CMK (cell line): ENCODE results near the gene BMP4.

ENCODE experiments used
- DNase-seq: peaks from one replicate; pipeline ENCODE4 v3.0.0-alpha.2; 2010; ENCODE audit warnings: low read depth

The BMP4 gene

DNA sequence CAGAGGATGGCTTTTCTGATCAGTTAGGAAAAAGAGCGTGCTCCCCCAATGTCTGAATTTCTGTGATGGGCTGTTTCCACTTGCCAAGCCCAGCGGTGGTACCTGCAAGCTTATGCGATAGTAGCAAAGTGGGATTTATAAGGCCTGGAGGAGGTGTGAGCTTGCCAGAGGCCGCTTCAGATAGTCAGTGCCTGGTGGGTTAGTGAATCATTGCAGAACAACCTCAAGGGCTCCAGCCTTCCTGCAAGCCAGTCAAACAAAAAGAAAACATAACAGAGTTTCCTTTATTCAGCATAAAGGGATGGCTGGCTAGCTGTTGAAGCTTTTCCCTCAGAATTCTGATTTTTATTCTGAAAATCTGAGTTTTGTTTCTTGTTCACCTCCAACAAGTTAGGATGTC, 7.6 kb upstream of the BMP4 start:
- DNase-seq: no peak

DNA sequence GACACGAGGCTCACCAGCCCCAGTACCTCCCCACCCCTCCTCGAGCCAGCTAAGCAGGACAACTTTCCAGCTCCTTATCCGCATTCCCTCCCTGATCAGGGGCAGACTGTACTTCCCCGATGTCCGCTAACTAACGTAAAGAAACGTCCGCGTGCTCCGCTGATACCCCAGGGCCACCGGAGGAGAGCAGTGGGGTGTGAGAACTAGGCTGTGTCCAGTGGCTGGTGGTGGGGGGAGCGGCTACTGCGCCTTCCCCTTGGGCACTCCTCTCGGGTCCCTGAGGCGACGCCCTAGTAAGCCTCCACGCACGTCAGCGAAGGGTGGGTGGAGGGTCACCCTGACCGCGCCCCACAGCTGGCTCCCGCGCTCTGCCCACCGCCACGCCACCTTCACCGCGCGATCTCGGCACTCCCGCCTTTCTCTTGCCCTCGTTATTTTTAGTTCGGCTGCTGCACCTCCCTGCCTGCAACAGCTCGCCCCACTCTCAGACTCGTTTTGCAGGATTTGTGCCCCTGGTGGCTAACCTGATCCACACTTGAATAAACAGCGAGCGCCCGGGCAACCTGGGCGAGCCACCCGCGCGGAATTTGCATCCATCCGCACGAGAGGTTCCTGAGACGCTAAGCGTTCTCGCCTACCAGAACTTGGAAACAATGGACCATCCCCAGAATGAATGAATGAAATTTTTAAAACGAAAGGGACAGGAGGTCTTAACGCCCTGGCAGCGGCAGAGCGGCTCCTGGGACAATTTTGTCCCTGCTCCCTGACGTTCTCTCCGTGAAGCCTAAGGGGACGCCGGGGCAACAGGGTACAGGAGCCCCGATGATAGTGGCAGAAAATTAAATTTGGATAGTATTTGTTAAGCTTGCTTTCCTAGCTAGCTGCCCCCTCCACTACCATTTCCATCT, 6.9 kb upstream of the BMP4 start:
- no peak for DNase-seq

DNA sequence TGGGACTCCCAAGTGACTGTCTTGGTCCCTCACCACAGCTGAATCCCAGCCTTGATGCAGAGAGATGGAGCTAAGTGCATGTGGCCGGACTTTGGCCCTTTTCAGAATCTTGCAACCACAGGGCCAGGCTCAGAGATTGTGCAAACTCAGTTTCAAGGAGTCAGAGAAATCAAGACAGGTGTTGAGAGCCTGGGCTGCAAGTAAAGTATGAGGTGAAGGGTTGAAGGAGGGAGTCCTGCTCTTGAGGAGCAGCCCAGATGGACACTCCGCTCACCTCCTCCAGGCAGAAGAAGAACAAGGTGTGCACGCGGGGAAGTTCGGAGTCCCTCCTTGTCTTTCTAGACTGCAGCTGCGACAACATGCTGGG, 6.3 kb upstream of the BMP4 start:
- DNase-seq: no peak

DNA sequence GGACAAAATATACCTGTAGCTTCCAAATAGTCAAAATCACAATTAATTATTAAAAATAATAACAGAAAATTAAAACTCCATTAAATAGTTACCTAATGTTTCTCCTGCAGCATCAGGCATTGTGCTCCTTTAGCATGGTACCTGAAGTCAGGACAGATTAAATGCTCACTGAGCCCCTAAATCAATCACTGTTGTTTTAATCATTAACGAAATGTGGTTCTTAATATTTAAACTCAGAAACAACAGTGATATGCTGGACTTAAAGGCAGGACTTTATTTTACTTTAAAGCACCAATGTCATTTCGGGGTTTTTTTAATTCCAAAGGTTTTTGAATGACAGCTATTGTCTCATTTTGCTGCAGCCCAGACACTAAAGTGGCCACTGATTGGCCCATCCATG, 2.0 kb upstream of the BMP4 start:
- DNase-seq: no peak

DNA sequence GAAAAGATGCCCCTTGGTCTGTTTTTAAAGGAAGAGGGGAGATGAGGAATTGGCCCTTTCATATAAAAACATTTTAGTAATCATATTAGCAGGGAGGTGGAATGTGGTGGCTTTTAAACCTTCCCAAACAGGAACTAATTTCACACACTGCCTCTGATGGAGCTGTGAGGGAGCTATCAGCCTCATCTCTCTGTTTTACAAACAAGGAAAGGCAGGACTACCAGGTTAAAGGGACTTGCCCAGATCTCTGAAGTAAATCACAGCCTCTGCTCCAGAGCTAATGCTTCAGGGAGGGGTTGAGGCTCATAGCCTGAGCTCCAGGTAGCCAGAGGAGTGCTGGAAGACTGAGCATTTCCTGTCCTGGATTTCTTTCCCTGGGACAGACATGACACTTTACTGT, 1.1 kb upstream of the BMP4 start:
- DNase-seq: no peak

DNA sequence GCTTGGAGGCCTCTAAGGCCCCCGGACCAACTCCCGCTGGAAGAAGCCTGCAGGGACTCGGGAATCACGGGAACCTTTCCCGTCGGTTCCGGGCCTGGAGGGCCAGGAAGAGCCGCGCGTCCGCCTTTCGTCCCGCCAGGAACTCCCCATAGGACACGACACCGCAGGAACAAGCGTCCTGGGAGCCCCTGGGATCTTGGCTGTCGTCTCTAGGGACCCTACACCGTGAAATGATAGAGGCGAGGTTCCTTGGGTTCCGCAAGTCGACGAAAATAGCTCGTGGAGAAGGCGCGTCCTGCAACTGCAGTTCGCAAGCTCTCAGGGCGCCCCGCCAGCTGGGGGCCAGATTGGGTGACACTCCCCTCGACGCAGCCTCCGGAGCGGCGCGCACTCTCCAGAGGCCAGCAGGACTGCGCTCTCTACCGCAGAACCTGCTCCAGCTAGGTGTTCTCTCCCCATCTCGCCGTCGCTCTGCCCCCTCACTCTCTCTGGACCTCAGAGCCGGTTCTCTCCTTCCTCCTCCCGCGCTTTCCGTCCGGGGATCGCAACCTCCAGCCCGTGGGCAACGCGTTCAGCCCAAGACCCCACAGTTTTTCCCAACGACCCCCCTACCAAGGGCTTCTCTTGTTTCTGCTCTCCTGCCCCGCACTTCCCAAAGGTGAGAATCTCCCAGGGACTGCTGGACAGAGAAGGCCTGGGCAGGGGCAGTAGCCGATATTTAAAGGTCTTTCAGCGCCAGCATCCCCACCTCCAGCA, 776 bp downstream of the BMP4 start:
- DNase-seq: no peak

DNA sequence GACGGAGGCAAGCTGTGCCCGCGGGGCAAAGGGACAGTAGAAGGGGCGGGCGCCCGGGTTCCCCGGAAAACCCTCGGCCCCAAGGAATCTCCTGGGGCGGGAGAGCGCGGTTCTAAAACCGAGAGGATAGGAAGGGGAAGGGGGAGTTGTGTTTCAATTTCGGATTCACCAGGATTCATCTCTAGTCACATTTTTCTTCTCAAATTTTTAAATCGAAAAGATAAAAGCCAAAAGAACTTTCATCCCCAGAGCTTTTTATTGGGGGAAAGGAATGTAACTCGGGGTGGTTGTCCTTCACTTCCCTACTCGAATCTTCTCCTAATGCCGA, 1.4 kb downstream of the BMP4 start:
- no peak for DNase-seq

DNA sequence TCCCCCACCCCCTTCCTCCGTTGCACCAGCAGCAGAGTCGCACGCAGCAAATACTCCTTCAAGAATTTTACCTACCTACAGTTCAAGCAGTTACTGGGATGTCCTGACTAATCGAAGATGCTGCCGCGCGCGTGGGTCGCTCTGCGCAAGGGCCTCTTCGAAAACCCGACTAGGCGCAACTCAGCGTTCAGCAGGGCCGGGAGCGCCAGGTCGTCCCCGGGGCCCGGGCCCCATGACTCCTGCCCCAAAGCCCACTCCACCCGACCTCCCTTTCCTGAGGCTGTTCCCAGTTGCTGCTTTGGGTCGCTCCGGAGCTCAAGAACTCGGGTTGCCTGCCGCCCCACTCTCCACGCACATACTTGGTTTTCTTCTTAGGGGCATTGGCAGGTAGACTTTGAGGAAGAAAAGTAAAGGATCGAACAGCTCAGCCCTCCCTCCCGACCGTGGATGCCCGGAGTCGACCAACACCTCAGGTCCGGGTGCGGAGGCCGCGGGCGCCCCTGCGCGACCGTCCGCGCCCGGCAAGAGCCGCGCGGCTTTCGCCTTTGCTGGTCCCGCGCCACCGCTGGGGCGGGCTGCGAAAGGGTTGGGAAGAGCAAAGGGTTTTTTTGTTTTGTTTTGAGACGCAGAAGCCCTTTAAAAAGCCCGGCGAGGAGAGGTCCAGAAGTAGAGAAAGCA, 1.9 kb downstream of the BMP4 start:
- DNase-seq: no peak

DNA sequence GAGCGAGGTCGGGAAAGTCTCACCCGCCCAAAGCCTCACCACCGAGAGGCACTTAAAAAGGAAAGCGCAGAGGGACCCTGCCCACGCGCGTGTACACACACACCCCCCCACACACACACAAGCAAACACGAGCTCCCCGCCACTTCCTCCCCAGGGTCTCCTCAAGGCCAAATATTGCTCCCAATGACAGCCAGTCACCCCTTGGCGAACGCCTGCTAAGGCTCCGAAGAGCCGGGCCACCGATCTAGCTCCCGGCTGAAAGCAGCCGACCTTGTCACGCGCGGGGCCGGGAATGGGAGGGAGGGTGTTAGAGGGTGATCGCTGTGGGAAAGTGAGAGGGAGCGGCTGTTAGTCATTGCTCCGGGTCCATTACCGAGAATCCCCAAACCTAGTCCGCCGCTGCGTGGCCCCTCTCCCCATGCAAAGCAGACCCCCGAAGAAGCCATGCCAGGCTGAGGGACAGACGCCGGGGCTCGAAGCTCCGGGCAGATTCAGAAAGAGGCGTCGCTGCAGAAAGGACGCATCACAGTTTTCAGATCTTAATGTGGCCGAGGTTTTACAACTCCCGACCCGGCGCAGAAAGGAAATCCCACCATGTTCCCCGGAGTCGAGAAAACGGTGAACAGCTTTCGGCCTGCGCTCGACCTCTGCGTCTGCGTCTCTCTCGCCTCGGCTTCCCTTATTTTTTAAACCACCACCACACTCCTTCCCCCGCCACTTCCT, 2.6 kb downstream of the BMP4 start:
- DNase-seq: no peak

DNA sequence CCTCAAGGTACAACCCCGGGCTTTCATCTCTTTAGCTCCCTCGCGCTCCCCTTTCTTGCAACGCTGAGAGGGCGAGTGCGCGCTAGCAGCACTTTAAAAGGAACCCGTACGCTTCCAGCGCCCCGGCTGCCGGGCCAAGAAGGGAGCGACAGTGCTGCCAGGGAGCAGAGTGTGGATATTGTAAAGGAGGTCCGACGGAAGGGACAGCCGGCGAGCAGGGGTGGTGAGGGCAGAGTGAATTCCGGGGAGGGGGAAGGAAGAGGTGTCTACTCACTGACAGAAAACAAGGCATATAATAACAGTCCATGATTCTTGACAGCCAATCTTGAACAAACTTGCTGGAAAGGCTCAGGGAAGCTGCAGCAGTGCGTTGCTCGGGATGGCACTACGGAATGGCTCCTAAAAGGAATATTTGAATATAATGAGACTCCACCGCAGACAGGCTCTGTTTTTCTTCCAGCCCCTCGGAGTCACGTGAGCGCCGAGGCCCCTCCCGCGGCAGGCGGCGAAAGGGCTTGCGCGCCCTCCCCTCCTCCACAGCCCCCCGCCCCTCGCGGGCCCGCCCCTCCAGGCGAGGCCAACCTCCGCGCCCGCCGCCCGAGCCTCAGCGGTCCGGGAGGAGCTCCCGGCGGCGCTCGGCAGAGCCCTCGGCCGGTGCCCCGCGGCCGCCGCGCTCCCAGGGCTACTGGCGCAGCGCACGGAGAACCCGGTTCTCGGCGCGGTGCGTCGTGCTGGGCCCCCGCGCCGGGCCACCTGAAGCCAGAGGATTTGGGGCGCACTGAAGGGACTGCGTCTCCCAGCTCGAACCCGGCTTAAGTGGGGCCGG, 3.4 kb downstream of the BMP4 start:
- DNase-seq: no peak

DNA sequence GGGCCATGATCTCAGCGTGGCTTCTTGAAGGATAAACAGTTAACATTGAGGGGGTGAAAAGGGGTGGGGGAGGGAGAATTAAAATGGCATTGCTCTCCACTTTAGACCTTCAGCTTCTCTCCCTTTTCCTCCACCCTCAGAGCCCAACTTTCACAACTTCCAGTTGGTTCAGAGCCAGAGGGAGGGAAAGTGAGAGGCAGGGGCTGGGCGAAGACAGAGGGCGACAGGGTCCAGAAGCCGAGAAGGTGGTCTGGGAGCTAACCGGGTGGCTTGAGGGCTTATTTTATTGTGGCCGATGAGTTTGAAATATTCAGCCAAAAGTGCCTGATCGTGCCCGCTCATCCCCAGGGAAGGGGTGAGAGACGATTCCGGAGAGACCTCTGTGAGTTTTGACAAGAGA, 4.1 kb downstream of the BMP4 start:
- no peak for DNase-seq

DNA sequence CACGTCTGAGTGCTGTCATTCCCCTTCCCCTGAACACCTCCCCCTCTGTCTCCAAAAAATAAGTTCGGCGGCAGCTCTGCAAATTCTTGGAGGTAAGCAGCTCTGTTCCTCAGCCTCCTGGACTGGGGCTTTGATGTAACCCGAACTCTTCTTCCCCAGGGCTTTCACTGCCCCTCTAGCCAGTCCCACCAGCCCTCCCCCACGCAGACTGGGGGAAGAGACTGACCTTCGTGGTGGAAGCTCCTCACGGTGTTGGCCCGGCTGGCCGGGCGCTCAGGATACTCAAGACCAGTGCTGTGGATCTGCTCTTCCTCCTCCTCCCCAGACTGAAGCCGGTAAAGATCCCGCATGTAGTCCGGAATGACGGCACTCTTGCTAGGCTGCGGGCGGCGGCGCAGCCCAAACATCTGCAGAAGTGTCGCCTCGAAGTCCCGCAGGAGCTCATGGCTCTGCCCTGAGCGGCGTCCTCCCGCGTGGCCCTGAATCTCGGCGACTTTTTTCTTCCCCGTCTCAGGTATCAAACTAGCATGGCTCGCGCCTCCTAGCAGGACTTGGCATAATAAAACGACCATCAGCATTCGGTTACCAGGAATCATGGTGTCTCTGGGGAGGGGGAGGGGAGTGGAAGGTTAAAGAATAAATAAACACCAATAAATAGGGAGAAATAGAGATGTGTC, 4.9 kb downstream of the BMP4 start:
- DNase-seq: no peak

DNA sequence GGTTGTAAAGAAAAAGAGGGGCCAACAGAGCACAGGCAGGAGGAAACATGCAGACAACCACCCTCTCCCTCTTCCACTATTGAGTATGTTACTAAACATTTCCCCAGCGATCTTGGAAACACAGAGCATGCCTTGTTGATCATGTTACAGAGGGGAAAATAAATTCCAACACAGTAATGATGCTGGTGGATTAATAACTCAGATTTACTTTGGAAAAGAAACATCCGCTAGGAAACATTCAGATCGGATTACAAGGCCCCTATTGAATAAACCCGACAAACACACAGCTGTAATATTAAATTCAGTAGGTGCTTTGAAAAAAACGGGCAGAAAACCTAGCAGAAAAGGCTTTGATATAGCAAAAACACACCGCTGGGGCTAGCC, 5.4 kb downstream of the BMP4 start:
- DNase-seq: no peak

DNA sequence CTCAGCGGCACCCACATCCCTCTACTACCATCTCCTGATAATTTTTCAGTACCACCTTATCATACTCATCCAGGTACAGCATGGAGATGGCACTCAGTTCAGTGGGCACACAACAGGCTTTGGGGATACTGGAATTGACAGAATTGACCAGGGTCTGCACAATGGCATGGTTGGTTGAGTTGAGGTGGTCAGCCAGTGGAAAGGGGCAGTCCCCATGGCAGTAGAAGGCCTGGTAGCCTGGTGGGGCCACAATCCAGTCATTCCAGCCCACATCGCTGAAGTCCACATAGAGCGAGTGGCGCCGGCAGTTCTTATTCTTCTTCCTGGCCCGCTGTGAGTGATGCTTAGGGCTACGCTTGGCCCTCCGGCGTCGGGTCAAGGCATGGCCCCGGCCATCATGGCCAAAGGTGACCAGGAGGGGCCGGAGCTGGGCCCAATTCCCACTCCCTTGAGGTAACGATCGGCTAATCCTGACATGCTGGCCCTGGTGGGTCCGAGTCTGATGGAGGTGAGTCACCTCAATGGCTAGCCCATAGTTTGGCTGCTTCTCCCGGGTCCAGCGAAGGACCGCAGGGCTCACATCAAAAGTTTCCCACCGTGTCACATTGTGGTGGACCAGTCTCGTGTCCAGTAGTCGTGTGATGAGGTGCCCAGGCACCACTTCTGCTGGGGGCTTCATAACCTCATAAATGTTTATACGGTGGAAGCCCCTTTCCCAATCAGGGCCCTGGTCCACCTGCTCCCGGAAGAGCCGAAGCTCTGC, 6.4 kb downstream of the BMP4 start:
- DNase-seq: no peak

DNA sequence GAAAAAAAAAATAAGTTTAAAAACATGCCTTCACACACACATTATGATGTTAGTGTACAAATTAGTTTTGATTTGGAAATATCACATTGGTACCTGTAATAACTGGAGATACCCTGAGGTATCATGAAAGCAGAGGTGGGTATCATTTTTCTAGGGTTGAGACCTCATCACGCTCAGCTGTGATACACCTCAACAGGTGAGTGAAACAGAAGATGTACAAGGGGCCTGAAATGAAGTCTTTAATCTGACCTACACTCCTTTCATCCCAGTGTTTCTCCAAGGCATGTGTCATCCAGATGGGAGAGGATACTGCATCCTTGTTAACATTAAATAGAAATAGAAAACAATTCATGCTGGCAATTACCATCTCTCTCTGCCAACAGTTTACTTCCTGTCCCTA, 7.4 kb downstream of the BMP4 start:
- no peak for DNase-seq

DNA sequence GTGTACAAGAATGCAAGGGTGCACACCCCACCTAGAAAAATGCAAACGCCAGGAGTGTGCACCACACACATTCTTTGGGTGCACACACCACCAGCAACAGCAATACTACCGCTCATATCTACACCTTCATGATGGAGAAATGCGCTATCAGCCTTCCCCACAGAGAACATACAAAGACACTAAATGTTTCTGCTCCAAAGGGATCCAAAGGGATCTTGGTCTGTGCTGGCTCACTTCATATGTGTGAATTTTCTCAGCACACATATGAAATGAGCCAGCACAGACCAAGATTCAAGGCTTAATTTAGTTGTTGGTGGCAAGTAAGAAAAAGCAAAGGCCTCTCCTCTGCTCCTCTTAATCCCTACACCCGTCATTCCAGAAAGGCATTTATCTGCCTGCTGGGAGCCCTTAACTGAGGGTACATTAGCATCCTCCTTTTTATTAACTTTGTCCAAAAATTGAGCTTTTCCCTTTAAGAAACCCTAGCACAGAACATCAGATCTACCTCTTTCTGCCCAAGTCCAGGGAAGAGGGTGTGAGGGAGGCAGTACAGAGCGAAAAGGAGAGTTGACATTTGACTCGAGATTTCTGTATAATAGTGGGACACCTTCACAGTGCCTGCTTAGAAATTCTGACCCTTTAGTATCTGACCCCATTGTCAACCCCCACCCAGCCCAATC, 8.3 kb downstream of the BMP4 start:
- no peak for DNase-seq

DNA sequence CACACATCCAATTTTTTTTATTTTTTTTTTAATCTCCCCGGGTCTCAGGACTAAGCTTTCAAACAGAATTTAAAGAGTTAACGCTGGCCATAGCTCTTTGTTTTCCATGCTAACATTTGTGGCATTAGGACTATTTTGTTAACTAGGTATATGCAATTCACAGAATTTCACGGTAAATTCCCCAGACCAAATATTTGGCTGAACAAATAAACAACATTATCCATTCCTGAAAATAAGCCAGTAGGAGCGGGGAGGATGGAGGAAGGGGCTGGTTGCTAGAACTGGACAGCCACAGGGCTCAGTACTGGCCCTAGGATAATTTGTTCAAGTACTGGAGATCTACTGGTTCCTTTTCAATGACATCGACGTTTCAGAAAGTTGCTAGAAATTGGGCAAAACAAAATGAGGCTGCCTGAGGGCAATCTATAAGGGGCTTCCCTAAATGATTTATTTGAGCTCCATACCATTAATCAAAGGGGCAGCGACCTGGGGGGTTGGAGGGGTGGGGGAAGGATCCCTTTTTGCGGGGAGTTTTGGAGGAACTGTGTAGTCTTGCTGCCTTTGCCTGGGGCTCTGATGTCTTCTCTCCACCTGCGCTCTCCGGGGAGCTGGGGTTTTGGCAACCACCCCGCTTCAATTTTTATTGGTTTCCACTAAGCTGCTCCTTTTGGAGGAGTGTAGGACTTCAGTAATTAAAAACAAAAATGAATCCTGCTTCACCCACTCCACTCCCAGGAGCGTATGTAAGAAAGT, 9.0 kb downstream of the BMP4 start:
- no peak for DNase-seq

DNA sequence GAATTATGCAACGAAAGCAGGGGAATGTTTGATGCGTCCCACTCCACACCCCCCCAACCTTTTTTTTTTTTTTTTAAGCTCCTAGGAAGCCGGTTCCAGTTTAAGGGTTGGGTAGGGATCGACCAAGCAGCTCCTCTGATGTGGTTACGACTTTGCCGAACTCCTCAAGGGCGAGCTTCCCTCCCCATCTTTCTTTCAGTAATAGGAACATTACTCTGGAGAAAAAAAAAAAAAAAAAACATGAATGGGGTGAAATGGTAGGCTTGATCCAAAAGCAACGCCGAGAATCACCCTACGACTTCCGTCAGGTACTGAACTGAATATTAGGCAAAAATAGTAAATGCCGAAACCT, 9.6 kb downstream of the BMP4 start:
- DNase-seq: no peak
